Measurements from ENCODE around the gene CBLIF.
"Not testable (repeated sequence)": the region's sequence is repeated elsewhere in the genome, so short reads cannot be mapped to it uniquely, and the experiment has no call there.

CBLIF gene

DNA sequence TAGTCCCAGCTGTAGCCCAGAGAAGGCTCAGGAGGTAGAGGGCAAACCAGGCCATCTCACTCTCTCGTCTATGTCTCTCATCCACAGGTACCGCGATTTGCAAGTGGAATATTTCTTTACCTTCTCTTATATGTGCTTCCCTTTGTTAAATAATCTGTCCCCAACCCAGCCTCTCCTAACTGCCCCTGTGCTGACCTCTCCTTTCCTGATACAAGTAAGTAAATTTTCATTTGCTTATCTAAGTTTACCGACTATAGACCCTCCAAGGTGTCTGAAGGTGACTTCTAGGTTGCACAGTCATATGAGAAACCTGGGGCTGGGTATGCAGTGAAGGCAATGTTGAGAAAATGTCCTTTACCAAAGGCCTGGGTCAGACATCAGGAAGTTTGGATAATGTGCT, at the start of gene CBLIF:
Gene CBLIF (minus strand): TSS at position 101 of the 400 bp plus-strand sequence. CDS start 46 bp downstream, at position 55.
- DNase-seq = no peak

DNA sequence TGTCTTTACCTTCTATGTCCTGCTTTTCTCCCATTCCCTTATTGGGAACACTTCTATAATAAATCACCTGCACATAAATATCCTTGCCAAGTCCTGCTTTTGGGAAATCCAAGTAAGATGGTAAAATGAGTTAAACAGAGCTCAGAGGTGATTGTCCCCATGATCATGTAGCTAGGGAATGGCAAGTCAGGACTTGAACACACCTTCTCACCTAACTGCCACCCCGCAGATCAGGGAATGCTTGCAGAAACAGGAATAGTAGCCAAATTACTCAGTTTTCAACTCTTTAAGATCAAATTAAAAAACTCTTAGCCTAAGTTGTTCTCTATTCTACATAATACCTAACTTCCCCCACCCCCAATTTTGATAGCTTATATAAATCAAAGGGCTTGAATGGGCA, 49.3 kb upstream of the CBLIF start:
- no peak for DNase-seq

DNA sequence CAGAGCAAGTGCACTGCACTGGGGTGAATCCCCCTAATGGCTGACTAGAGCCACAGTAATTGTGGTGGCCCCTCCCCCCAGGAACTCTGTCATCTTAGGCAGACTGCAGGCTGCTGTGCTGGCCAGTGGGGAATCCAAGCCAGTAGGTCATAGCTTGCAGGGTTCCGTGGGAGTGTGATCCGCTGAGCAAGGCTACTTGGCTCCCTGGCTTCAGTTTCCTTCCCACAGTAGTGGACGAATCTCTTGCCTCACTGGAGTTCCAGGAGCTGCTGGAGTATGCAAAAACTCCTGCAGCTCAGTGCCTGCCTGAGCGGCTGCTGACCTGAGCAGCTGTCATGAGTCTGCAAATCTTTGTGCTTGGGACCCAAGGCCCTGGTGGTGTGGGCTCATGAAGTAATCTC, 46.5 kb upstream of the CBLIF start:
- no peak for DNase-seq

DNA sequence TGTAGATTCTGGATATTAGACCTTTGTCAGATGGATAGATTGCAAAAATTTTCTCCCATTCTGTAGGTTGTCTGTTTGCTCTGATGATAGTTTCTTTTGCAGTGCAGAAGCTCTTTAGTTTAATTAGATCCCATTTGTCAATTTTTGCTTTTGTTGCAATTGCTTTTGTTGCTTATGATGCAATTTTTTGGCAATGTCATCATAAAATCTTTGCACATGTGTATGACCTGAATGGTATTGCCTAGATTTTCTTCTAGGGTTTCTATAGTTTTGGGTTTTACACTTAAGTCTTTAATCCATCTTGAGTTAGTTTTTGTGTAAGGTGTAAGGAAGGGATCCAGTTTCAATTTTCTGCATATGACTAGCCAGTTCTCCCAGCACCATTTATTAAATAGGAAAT, 41.9 kb upstream of the CBLIF start:
- not testable (repeated sequence) for DNase-seq

- no peak for DNase-seq
Measured at GRCh38 chr11:59883597-59883996, 38.3 kb upstream of the CBLIF start.

DNA sequence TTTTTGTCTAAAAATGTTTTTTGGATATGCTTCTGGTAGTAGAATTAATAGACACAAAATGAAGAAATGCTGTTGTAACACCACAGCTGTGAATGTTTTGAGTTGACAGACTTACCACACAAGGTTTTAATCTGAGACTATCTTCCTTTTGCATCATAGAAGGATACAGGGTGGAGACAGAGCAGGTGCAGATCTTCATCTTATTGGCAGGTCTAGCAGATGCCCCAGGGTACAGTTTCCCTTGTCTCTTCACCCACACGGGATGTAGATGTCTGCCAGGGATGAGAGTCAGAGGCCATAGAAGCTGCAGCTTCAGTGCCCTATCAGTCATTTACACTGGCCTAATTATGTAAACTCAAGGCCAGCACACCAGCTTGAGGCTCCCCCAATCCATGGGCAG, 34.3 kb upstream of the CBLIF start:
- DNase-seq = no peak

GRCh38 chr11:59878575-59878974, 33.3 kb upstream of the CBLIF start, which contains the start of gene OOSP3:
TSS of gene OOSP3 (plus strand) at chr11:59878782. CDS start at chr11:59878809, 27 bp downstream.
- DNase-seq = no peak

- no peak for DNase-seq
Measured at GRCh38 chr11:59877784-59878183, 32.5 kb upstream of the CBLIF start.

- no peak for DNase-seq
Measured at GRCh38 chr11:59877325-59877724, 32.0 kb upstream of the CBLIF start.

- no peak for DNase-seq
Measured at GRCh38 chr11:59875856-59876519, 30.7 kb upstream of the CBLIF start.

- no peak for DNase-seq
Measured at GRCh38 chr11:59872076-59872475, 26.8 kb upstream of the CBLIF start.

DNA sequence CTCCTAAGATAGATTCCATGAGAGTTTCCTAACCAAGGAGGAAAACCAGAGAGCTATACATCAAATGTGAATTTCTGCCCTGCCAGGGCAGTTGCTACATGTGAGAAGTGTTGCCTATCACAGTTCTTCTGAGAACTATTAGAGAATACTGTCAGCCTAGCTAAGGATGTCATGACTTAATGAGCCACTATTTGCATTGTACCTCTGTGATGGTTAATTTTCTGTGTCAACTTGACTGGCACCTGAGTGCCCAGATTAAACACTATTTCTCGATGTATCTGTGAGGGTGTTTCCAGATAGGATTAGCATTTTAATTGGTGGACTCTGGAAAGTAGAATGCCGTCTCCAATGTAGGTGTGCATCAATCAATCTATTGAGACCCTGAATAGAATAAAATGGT, 22.6 kb upstream of the CBLIF start:
- DNase-seq = no peak

GRCh38 chr11:59866836-59867235, 21.5 kb upstream of the CBLIF start:
- DNase-seq = no peak

DNA sequence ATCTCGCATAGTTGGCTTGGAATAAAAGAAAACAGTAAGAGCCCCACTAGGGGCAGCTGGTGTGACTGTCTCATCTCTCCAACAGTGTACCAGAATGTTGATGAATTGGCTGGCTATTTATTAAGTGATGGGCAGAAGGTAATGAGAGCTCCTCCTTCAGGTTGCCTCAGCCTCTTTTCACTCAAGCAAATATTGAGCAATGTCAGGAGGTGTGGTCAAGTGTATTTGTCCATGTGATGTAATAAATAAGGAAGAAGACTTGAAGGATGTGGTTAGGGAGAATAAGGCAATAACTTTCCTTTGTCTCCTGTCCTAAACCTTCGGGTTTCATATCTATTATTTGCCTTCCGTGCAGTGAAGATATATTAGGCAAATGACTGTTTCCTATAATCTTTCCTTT, 21.1 kb upstream of the CBLIF start, which contains the start of gene TCN1:
Gene TCN1 (minus strand): TSS at position 91 of the 400 bp plus-strand sequence. CDS start 17 bp downstream, at position 74.
- no peak for DNase-seq

DNA sequence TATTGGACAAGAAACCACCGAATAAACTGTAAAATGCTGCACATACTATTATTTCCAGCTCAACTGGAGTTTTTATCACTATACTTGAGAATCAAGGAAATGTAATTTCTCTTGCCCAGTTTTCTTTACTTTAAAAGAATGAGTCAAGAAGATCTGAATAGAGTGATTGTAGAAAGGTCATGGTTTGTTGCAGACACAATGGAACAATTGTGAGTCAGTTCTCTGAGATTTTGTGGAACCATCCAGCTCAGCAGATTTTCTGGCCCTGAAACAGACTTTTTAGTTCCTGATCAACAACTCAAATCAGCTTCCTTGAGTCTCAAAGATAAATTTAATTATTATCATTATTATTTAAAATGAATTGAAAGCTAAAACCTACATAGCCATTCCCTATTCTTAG, 19.7 kb upstream of the CBLIF start:
- DNase-seq = no peak

GRCh38 chr11:59862252-59862651, 17.0 kb upstream of the CBLIF start:
- DNase-seq = no peak

DNA sequence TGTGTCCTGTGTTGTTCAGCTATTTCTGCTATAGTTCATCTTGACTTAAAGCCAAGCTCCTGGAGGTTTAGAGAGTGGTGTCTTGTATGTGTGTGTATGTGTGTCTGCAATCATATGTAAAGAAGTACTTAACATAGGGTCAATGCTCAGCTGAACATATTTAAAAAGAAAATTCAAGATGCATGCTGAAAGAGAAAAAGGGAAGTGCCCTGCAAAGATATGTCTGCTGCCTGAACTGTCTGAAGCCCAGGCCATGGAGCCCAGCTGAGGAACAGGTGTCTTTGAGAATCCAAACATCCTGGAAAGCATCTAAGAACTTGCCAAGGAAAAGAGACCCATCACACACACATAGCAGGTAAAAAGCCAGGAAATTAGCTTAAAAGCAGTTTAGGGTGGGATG, 14.4 kb upstream of the CBLIF start:
- DNase-seq = no peak

- no peak for DNase-seq
Measured at GRCh38 chr11:59857439-59858434, 12.4 kb upstream of the CBLIF start.

GRCh38 chr11:59854871-59855270, 9.6 kb upstream of the CBLIF start:
- DNase-seq = no peak

DNA sequence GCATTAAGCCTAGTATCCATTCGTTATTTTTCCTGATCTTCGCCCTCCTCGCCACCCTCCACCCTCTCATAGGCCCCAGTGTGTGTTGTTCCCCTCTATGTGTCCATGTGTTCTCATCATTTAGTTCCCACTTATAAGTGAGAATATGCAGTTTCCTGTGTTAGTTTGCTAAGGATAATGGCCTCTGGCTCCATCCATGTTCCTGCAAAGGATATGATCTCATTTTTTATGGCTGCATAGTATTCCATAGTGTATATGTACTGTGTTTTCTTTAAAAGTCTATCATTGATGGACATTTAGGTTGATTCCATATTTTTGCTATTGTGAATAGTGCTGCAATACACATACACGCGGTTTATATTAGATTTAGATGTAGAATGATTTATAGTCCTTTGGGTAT, 6.1 kb upstream of the CBLIF start:
- not testable (repeated sequence) for DNase-seq

- DNase-seq = not testable (repeated sequence)
Measured at GRCh38 chr11:59849551-59849950, 4.3 kb upstream of the CBLIF start.

DNA sequence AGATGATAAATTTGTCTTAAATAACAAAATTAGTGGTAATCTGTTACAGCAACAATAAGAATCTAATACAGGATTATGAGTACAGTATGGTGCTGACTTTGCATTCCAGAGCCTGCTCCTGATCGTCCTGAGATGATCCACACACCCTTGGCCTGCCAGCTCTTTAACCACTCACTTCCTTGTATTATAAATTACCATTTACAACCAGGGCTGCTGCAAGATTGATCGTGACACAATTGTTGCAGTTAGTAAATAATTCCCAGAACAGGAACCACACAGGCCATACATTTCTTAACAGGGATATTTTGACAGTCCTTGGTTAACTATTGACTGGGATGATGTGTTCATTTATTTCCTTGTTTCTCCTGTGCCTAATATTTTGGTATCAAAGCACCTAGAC, 3.8 kb upstream of the CBLIF start:
- no peak for DNase-seq

DNA sequence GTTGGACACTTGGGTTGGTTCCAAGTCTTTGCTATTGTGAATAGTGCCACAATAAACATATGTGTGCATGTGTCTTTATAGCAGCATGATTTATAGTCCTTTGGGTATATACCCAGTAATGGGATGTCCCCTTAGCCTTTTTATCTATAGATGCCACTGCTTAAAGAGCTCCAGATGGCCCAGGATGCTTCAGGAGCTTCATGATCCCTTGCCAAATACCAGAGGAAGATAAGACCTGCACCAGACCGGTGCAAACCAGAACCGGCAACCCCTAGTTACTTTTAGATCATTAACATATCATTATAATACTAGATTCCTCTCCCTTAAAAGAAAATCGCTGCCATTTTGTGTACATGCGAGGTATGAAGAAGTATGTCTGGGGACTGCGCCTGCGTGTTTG, 3.1 kb upstream of the CBLIF start:
- not testable (repeated sequence) for DNase-seq

DNA sequence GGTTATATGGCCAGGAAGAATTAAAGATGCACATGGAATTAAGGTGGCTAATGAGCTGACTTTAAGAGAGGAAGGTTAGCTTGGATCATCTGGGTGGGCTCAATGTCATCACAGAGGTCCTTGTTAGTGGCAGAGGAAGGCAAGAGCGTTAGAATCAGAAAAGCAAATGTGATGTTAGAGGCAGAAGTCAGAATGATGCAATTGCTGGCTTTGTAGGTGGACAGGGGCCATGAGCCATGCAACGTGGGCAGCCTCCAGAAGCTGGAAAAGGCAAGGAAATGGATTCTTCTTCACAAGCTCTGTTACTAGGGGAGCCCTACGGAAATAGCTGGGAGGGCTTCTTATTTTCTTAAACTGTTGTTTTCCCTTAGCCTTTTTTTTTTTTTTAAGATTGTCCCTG, 2.3 kb upstream of the CBLIF start:
- DNase-seq = no peak

All from NCI-H2081 (cell line).